Peyer's patch (tissue), 4 donors: Measurements from ENCODE around the gene MSTN. TPM values are rescaled to one million over a fixed set of nuclear protein-coding genes. Genes with fewer than 3 reads are reported as not detected.

Experiments
- DNase-seq, 3 donors: peaks; one replicate each; pipeline ENCODE4 v3.0.0-alpha.2; 2017 to 2019
- H3K27ac ChIP-seq, 4 donors: fragments of 200-600 bp; sonication (generic); one replicate each; pipeline ENCODE4 v1.5.1; 2016 to 2019
- H3K27me3 ChIP-seq, 2 donors: fragments of 200-600 bp; sonication (generic); one replicate each; pipeline ENCODE4 v1.5.1; 2019
- H3K36me3 ChIP-seq, 3 donors: fragments of 200-600 bp; sonication (generic); one replicate each; pipeline ENCODE4 v1.5.1; 2016 to 2019
- H3K4me1 ChIP-seq, 4 donors: fragments of 200-600 bp; sonication (generic); one replicate each; pipeline ENCODE4 v1.5.1; 2016 to 2019
- H3K4me3 ChIP-seq, 4 donors: fragments of 200-600 bp; sonication (generic); 1 replicate in 3 of 4; 2 replicates in 1 of 4; pipeline ENCODE4 v1.5.1; 2016 to 2019; ENCODE audit warnings: mild to moderate bottlenecking in 1 of 4
- H3K9me3 ChIP-seq, 4 donors: fragments of 200-600 bp; sonication (generic); one replicate each; pipeline ENCODE4 v1.5.1; 2016 to 2019; ENCODE audit warnings: mild to moderate bottlenecking in 1 of 4
- CTCF ChIP-seq, 6 experiments: fragments of 450-650 bp in 4 of 6; fragments of 200-600 bp in 2 of 6; sonication (generic) in 1 of 6; IDR thresholded peaks; one replicate each; pipeline ENCODE4 v1.5.1; 2017 to 2019; ENCODE audit warnings: antibody characterized with exemption in 6 of 6, mild to moderate bottlenecking in 3 of 6, moderate library complexity in 1 of 6
- POLR2A ChIP-seq, 2 donors: fragments of 450-650 bp; IDR thresholded peaks; one replicate each; pipeline ENCODE4 v1.5.1; 2017; ENCODE audit warnings: antibody characterized with exemption in 2 of 2, mild to moderate bottlenecking in 2 of 2, moderate library complexity in 2 of 2
- total RNA-seq, 4 donors: library from RNA; depleted of rRNA; stranded (reverse); fragments of >200 nt; gene quantifications; one replicate each; pipeline ENCODE4 v1.1.0, GENCODE V29; 2016

MSTN gene
- under 1 TPM in 1 of 4 donors, not detected in 3; 0.70 TPM for total RNA-seq

- TF ChIP-seq CTCF (IDR thresholded peaks at IDR 0.05) (no peak), POLR2A (IDR thresholded peaks at IDR 0.05) (no peak)
- H3K4me3 ChIP-seq, result no peak within 1 kb of the TSS
- H3K36me3 ChIP-seq, result no peaks in the 10 kb centered on the region
- no peaks in the 10 kb centered on the region for H3K4me1 ChIP-seq
- no peak within 1 kb of the TSS for H3K27ac ChIP-seq
- no peak for DNase-seq
- no peaks in the 10 kb centered on the region for H3K9me3 ChIP-seq
- no peaks in the 10 kb centered on the region for H3K27me3 ChIP-seq
Measured at GRCh38 chr2:190062601-190063000, at the start of gene MSTN. MSTN (minus strand) TSS chr2:190062729; CDS start chr2:190062596, 133 bp downstream.

GRCh38 chr2:190111166-190111565, 48.6 kb upstream of the MSTN start:
- H3K27me3 ChIP-seq, result no peaks in the 10 kb centered on the region
- TF ChIP-seq POLR2A (IDR thresholded peaks at IDR 0.05) (no peak), CTCF (IDR thresholded peaks at IDR 0.05) (no peak)
- no peaks in the 10 kb centered on the region for H3K4me1 ChIP-seq
- H3K36me3 ChIP-seq, result no peaks in the 10 kb centered on the region
- DNase-seq, result no peak
- H3K27ac ChIP-seq, result no peak overlapping the region
- H3K9me3 ChIP-seq, result no peaks in the 10 kb centered on the region
- no peak overlapping the region for H3K4me3 ChIP-seq

- no peaks in the 10 kb centered on the region for H3K36me3 ChIP-seq
- no peak overlapping the region for H3K4me3 ChIP-seq
- H3K4me1 ChIP-seq, result no peaks in the 10 kb centered on the region
- no peaks in the 10 kb centered on the region for H3K27me3 ChIP-seq
- TF ChIP-seq POLR2A (IDR thresholded peaks at IDR 0.05) (no peak), CTCF (IDR thresholded peaks at IDR 0.05) (no peak)
- H3K27ac ChIP-seq, result no peak overlapping the region
- H3K9me3 ChIP-seq, result no peaks in the 10 kb centered on the region
- no peak for DNase-seq
Measured at GRCh38 chr2:190110699-190111098, 48.2 kb upstream of the MSTN start.

- TF ChIP-seq CTCF (IDR thresholded peaks at IDR 0.05), result no peak
- no peak for TF ChIP-seq POLR2A (IDR thresholded peaks at IDR 0.05)
- Histone ChIP-seq H3K36me3 (no peaks in the 10 kb centered on the region), H3K27me3 (no peaks in the 10 kb centered on the region), H3K9me3 (no peaks in the 10 kb centered on the region), H3K4me3 (no peak overlapping the region), H3K27ac (no peak overlapping the region), H3K4me1 (no peaks in the 10 kb centered on the region)
- DNase-seq, result no peak
Measured at GRCh38 chr2:190110131-190110530, 47.6 kb upstream of the MSTN start.

- Histone ChIP-seq H3K9me3 (no peaks in the 10 kb centered on the region), H3K27ac (no peak overlapping the region), H3K36me3 (no peaks in the 10 kb centered on the region), H3K27me3 (no peaks in the 10 kb centered on the region), H3K4me3 (no peak overlapping the region), H3K4me1 (no peaks in the 10 kb centered on the region)
- no peak for DNase-seq
- TF ChIP-seq POLR2A (IDR thresholded peaks at IDR 0.05), result no peak
- no peak for TF ChIP-seq CTCF (IDR thresholded peaks at IDR 0.05)
Measured at GRCh38 chr2:190107409-190107808, 44.9 kb upstream of the MSTN start.

GRCh38 chr2:190106783-190107182, 44.3 kb upstream of the MSTN start:
- no peaks in the 10 kb centered on the region for H3K4me1 ChIP-seq

More at GRCh38 chr2:190106783-190107182, 44.3 kb upstream of the MSTN start:
- no peak overlapping the region for H3K4me3 ChIP-seq
- no peaks in the 10 kb centered on the region for H3K27me3 ChIP-seq
- TF ChIP-seq POLR2A (IDR thresholded peaks at IDR 0.05) (no peak), CTCF (IDR thresholded peaks at IDR 0.05) (no peak)
- no peak for DNase-seq
- H3K36me3 ChIP-seq, result no peaks in the 10 kb centered on the region
- H3K9me3 ChIP-seq, result no peaks in the 10 kb centered on the region
- no peak overlapping the region for H3K27ac ChIP-seq
